MV-4-11 (cell line): ENCODE data around the gene VIM.
"Not testable (repeated sequence)": the region's sequence is repeated elsewhere in the genome, so short reads cannot be mapped to it uniquely, and the experiment has no call there.

Experiments
- DNase-seq: peaks from one replicate; lab custom pipeline; 2025; lab: John Stamatoyannopoulos, UW

VIM gene

DNA sequence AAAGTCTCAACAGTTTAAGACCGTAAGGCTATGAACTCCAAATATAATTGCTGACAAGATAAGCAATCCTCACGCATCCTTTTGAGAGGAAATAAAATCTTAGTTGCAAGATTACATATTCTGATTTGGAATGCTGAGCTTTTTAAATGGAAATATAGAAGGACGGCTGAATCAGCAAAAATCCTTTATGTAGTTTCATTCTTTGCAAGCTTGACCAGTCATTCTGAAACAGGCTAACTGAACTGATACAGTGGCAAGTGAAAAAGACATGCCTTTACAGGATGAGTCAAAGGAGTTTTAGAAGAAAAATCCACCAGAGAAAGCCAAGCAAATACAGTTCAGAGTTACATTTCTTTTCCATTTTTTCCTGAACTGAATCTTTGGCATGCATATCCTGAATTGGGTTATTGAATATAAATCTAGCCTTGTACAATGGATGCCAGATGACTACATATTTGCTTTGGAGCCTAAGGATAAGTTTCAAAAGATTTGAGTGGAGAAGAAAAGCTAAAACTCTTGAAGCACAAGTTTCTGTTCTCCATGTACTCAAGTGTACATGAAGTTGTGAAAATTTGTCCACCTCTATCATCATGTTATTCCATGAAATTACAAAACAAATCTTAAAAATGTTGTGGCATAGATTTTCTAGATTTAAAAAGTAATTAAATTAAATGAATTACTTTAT, 4.4 kb downstream of the VIM start:
- peak; percentile 32 for DNase-seq

DNA sequence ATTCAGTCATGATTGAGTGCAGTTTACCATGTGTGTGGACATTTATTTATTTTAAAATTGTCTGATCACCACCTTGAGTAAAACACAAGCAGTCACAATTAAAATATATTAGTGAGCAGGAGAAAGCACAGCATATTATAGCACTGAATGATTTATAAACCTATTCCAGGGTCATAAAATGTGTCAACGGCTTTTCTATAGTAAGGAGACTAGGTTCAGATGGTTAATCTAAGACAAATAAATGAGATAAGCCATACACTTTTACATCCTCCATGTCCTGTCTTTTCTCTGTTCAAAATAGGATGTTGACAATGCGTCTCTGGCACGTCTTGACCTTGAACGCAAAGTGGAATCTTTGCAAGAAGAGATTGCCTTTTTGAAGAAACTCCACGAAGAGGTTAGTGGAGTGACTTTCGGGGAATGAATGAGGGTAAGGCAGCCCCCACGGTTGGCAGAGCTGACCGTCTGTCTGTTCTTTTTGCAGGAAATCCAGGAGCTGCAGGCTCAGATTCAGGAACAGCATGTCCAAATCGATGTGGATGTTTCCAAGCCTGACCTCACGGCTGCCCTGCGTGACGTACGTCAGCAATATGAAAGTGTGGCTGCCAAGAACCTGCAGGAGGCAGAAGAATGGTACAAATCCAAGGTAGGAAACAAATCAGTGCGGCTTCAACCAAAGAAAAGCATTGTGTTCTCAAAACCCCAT, 5.4 kb downstream of the VIM start:
- no peak for DNase-seq

- no peak for DNase-seq
Observed at GRCh38 chr10:17234431-17234945, 6.4 kb downstream of the VIM start.

DNA sequence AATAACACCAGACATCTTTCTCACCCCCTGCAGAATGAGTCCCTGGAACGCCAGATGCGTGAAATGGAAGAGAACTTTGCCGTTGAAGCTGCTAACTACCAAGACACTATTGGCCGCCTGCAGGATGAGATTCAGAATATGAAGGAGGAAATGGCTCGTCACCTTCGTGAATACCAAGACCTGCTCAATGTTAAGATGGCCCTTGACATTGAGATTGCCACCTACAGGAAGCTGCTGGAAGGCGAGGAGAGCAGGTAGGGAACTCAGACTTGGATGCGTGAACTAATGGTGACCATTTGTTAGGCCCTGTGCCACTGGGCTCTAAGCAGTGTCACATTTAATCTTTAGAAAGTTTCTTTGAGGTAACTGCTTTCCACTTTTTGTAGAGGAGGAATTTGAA, 7.1 kb downstream of the VIM start:
- no peak for DNase-seq

DNA sequence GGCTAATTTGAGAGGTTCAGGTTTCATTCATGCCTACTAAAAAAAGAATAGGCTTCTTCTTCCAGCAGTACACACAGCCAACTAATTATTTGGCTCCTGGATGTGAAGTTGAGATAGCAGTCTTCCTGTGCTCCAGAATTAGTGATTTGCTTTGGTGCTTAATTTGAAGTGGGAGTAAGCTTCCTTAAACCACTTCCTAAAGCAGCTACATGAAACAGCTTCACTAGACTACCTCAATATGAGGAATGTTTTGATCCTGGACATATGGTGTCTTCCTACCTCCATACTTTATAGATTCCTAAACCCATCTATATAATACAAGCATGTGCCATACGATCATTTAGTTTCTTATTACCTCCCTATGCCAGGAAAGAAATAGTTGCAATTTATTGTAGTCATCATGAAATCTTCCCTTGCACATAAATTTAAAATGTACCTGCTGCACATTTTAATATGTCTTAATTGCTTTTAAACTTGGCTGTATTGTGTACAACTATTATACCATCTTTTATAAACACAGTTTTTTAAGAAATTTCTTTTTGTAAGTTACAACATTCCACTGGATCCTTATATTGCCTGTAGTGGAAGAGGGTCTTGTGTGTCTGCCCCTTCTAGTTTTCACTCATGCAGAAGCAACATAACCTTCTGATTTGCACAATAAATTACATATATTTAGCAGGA, 8.6 kb downstream of the VIM start:
- DNase-seq: no peak

DNA sequence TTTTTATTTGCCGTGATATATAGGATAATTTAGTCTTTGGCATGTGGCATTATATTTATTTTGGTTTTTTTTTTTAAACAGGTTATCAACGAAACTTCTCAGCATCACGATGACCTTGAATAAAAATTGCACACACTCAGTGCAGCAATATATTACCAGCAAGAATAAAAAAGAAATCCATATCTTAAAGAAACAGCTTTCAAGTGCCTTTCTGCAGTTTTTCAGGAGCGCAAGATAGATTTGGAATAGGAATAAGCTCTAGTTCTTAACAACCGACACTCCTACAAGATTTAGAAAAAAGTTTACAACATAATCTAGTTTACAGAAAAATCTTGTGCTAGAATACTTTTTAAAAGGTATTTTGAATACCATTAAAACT, 9.1 kb downstream of the VIM start:
- DNase-seq: no peak

GRCh38 chr10:17237915-17238444, 9.9 kb downstream of the VIM start:
- no peak for DNase-seq

DNA sequence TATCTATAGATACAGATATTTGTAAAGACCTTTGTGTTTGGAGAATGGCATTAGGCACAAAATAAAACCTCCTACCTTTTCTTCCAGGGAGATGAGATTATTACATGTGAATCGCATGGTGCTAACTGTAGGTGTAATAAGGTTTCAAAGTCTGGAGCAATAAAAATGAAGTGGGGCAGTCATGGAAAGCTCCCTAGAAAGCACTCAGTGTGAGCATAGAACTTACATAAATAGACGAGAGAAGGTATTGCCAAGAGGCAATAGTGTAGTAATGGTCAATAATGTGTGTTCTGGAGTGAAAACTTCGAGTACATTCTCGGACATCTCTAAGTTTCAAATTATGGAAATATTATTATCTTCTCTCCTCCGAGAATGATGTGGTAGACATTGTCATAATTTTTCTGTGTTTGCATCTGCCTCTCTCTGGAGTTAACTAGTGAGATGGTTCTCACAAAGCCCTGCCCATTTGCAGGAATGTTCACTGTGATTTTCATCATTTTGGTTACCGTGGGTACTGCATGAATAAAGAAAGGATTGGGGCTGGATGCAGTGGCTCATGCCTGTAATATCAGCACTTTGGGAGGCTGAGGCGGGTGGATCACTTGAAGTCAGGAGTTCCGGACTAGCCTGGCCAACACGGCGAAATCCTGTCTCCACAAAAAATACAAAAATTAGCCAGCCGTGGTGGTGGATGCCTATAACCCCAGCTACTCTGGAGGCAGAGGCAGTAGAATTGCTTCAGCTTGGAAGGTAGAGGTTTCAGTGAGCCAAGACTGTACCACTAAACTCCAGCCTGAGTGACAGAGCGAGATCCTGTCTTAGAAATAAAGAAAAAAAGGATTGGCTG, 10.6 kb downstream of the VIM start:
- DNase-seq: no peak

- no peak for DNase-seq
Observed at GRCh38 chr10:17239345-17240085, 11.5 kb downstream of the VIM start.

DNA sequence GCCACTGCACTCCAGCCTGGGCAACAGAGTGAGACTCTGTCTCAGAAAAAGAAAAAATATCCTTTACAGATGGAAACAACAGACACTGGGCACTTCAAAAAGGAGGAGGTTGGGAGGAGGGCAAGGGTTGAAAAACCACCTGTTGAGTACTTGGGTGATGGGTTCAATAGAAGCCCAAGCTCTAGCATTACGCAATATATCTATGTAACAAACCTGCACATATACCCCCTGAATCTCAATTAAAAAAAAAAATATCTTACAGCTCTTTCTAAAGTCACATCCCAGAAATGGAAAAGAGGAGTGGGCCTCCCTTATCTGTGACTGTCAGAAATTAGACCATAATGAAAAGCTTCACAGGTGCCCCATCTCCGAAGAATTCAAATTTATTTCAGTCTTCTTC, 12.1 kb downstream of the VIM start:
- no peak for DNase-seq

- DNase-seq: no peak
Observed at GRCh38 chr10:17240616-17241015, 12.6 kb downstream of the VIM start.

DNA sequence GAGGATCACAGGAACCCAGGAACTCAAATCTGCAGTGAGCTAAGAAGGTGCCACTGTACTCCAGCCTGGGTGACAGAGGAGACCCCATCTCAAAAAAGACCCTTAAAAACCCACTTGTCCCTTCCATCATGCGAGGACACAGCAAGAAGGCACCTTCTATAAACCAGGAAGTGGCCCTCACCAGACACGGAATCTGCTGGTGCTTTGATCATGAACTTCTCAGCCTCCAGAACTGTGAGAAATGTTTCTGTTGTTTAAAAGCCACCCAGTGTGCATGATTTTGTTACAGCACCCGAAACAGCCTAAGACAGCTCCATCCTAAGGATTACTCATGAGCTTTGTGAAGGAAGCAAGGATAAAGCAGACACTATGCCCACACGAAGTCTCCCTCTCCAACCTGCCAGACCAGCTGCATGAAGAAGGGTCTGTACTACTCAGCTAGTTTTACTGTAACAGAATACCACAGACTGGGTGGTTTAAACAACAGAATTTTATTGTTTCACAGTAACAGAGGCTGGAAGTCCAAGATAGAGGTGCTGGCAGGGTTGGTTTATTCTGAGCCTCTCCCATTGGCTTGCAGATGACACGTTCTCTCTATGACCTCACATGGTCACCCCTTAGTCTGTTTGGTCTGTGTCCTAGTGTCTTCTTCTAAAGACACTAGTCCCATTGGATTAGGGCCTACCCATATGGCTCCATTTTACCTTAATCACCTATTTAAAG, 13.7 kb downstream of the VIM start:
- no peak for DNase-seq

DNA sequence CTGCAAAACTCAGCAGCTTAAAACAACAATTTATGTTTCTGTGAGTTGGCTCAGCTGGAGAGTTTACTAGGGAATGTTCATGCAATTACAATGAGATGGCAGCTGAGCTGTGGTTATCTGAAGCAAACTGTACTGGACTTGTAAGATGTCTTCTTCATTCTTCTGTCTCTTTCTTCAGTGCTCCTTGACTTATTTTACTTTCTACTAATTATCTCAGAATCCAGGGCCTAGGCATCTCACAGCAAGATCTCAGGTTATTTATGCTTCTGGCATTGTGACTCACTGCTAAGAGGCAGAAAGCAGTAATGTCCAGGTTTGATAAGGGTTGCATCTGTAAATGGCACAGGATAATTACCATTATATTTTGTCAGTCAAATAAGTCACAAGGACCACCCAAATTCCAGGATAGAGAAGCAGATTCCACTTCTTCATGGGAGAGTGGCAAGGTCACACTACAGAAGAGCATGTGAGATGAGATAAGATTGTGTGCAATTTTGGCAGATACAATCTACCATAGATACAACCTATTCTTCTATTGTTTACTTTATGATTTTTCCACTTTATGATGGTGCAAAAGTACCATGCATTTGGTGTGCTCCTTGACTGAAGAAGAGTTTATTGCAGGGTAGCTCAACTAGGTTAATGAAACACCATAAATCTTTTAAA, 16.8 kb downstream of the VIM start:
- no peak for DNase-seq

DNA sequence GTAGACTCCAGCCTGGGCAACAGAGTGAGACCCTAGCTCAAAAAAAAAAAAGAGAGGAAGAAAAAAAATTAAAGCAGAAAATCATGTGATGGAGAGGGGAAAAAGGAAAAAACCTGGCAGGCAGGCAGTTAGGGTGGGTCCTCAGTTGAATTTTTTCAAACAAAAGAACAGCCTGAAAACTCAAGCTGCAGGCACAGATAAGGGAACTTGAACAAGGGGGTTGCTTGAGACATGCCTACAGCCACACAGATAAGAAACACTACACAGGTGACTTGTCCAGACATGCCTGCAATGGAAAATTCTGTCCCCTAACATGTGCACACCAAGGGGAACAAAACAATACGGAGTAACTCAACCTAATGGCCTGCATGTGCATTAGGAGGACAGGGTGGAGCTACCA, 19.2 kb downstream of the VIM start:
- no peak for DNase-seq

- DNase-seq: no peak
Observed at GRCh38 chr10:17248964-17249363, 20.9 kb downstream of the VIM start.

GRCh38 chr10:17249820-17250219, 21.8 kb downstream of the VIM start:
- no peak for DNase-seq

GRCh38 chr10:17250736-17251135, 22.7 kb downstream of the VIM start:
- DNase-seq: peak; percentile 3

DNA sequence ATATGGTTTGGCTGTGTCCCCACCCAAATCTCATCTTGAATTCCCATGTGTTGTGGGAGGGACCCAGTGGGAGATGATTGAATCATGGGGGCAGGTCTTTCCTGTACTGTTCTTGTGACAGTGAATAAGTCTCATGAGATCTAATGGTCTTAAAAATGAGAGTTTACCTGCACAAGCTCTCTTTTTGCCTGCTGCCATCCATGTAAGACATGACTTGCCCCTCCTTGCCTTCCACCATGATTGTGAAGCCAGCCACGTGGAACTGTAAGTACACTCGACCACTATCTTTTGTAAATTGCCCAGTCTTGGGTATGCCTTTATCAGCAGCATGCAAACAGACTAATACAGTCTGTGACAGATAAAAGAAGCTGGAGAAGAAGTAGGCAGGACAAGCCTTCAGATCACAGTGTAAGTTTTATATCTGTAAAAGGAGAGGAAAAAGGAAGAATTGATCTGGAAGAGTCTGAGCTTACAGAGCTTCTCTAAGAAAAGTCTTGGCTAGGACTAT, 26.6 kb downstream of the VIM start:
- not testable (repeated sequence) for DNase-seq

GRCh38 chr10:17255512-17255911, 27.5 kb downstream of the VIM start:
- DNase-seq: peak; percentile 56

DNA sequence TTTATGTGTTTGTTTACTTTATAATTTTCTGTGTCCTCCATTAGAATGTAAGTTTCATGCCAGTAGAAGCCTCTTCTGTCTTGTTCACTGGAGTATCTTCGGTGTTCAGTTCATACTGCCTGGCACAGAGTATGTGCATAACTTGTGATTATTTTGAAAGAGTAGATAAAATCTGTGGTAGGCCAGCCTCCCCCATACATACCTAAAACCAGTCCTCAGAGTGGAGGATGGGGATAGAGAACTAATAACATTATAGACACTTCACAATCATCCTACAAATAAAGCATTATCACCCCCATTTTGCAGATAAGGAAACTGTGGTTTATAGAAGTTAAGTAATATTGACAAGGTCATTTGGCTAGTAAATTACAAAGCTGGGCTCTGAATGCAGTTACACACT, 28.0 kb downstream of the VIM start:
- no peak for DNase-seq
